Left kidney (tissue), 8 donors: ENCODE measurements around the gene OR8B2. TPM values are rescaled to one million over a fixed set of nuclear protein-coding genes. Genes with fewer than 3 reads are reported as not detected.
A peak's percentile ranks its signal among the peaks of the same experiment; 100 is the strongest.
"Not testable (repeated sequence)": the region's sequence is repeated elsewhere in the genome, so short reads cannot be mapped to it uniquely, and the experiment has no call there.

Experiments used
- DNase-seq: peaks from one replicate; pipeline ENCODE4 v3.0.0-alpha.2; 2013
- long read RNA-seq, 8 donors: transcript quantifications; one replicate each; lab custom pipeline, GENCODE V29; 2026
- polyA plus RNA-seq: library from polyadenylated mRNA; unstranded; fragments of 120-200 nt; gene quantifications from one replicate; pipeline ENCODE4 v1.2.1, GENCODE V29; 2013; ENCODE audit not compliant: insufficient read length

Gene OR8B2
- not detected for polyA plus RNA-seq
- long read RNA-seq, donor 1, result 0 reads
- long read RNA-seq, donor 2, result 0 reads
- long read RNA-seq, donor 3, result 0 reads
- long read RNA-seq, donor 4, result 0 reads
- long read RNA-seq, donor 5, result 0 reads
- long read RNA-seq, donor 6, result 0 reads
- long read RNA-seq, donor 7, result 0 reads
- long read RNA-seq, donor 8, result 0 reads

GRCh38 chr11:124384399-124384798 lies at the start of gene OR8B2:
TSS of gene OR8B2 (minus strand) at chr11:124384499. CDS start at chr11:124383343, 1,156 bp downstream.
- no peak for DNase-seq

GRCh38 chr11:124429599-124429998 lies 45.3 kb upstream of the OR8B2 start:
- DNase-seq, result no peak

- DNase-seq, result no peak
Observed at GRCh38 chr11:124424384-124424921, 40.2 kb upstream of the OR8B2 start, which contains the start of gene OR8B4. TSS of gene OR8B4 (minus strand) at chr11:124424871. CDS start at chr11:124424871, 0 bp downstream.

GRCh38 chr11:124421043-124421442 lies 36.7 kb upstream of the OR8B2 start:
- DNase-seq, result no peak

- peak; percentile 17 for DNase-seq
Observed at GRCh38 chr11:124415356-124415923, 31.1 kb upstream of the OR8B2 start.

GRCh38 chr11:124409906-124410305 lies 25.6 kb upstream of the OR8B2 start:
- DNase-seq, result no peak

GRCh38 chr11:124405581-124405980 lies 21.3 kb upstream of the OR8B2 start:
- DNase-seq, result peak; percentile 7

- not testable (repeated sequence) for DNase-seq
Observed at GRCh38 chr11:124403186-124403585, 18.9 kb upstream of the OR8B2 start.

GRCh38 chr11:124402326-124402922 lies 18.1 kb upstream of the OR8B2 start:
- peak; percentile 56 for DNase-seq

- no peak for DNase-seq
Observed at GRCh38 chr11:124398924-124399323, 14.6 kb upstream of the OR8B2 start, which contains the start of gene OR8B3. TSS of gene OR8B3 (minus strand) at chr11:124399024. CDS start at chr11:124397351, 1,673 bp downstream.

GRCh38 chr11:124396847-124397246 lies 12.5 kb upstream of the OR8B2 start:
- not testable (repeated sequence) for DNase-seq

- DNase-seq, result no peak
Observed at GRCh38 chr11:124394408-124394807, 10.1 kb upstream of the OR8B2 start.

GRCh38 chr11:124382857-124383256 lies 1.4 kb downstream of the OR8B2 start:
- DNase-seq, result not testable (repeated sequence)

GRCh38 chr11:124380585-124380984 lies 3.7 kb downstream of the OR8B2 start:
- no peak for DNase-seq

GRCh38 chr11:124376280-124376679 lies 8.0 kb downstream of the OR8B2 start:
- DNase-seq, result no peak

- DNase-seq, result no peak
Observed at GRCh38 chr11:124359566-124359965, 24.7 kb downstream of the OR8B2 start.

GRCh38 chr11:124346311-124346955 lies 37.9 kb downstream of the OR8B2 start:
- no peak for DNase-seq

- no peak for DNase-seq
Observed at GRCh38 chr11:124344346-124344745, 40.0 kb downstream of the OR8B2 start.

GRCh38 chr11:124340142-124340447 lies 44.2 kb downstream of the OR8B2 start:
- no peak for DNase-seq

- no peak for DNase-seq
Observed at GRCh38 chr11:124339396-124340141, 44.7 kb downstream of the OR8B2 start.
